IMR-90 (cell line): ENCODE results near the gene TUBGCP3. TPM values are rescaled to one million over a fixed set of nuclear protein-coding genes. Genes with fewer than 3 reads are reported as not detected.

Source experiments
- ATAC-seq: fragments of 200-7000 bp; cut with Tn5 transposase; 2 replicates; pipeline ENCODE4 v1.9.1; 2020; ENCODE audit warnings: low read depth, mild to moderate bottlenecking, moderate library complexity
- BruUV-seq: library from RNA; stranded (reverse); fragments of 400-500 nt; replicated peaks from 2 replicates; lab custom pipeline; 2021; lab: Mats Ljungman, UMichigan
- CTCF ChIA-PET: fragments of 300-600 bp; formaldehyde crosslinking; extraction: SDS; loops from one replicate; lab custom pipeline; 2021; ENCODE audit warnings: antibody characterized with exemption; lab: Yijun Ruan, JAX
- POLR2A ChIA-PET: fragments of 300-600 bp; sonication (Branson Sonifier 250); formaldehyde crosslinking; loops from one replicate; lab custom pipeline; 2022; ENCODE audit warnings: antibody characterized with exemption; ENCODE audit not compliant: unreplicated experiment; lab: Charles Lee
- DNase-seq: peaks from one replicate; pipeline ENCODE4 v3.0.0; 2013
- H2AFZ ChIP-seq: replicated peaks from 2 replicates; pipeline ENCODE3; 2013; ENCODE audit warnings: low read length, mild to moderate bottlenecking; ENCODE audit not compliant: poor library complexity
- H2AK5ac ChIP-seq: 2 replicates; pipeline ENCODE4 v1.6.1; 2013; ENCODE audit warnings: low read depth, low read length, inconsistent platforms
- H2AK9ac ChIP-seq: replicated peaks from 2 replicates; pipeline ENCODE3; 2013; ENCODE audit warnings: mild to moderate bottlenecking, low read depth, low read length, moderate library complexity; ENCODE audit not compliant: poor library complexity
- H2BK120ac ChIP-seq: 2 replicates; pipeline ENCODE4 v1.6.1; 2013; ENCODE audit warnings: low read depth, low read length, inconsistent platforms
- H2BK15ac ChIP-seq: 3 replicates; pipeline ENCODE4 v1.6.1; 2013; ENCODE audit warnings: low read depth, low read length, inconsistent platforms
- H2BK20ac ChIP-seq: 2 replicates; pipeline ENCODE4 v1.6.1; 2013; ENCODE audit warnings: low read depth, mild to moderate bottlenecking, inconsistent platforms, low read length, moderate library complexity
- H2BK5ac ChIP-seq: 2 replicates; pipeline ENCODE4 v1.6.1; 2013; ENCODE audit warnings: mild to moderate bottlenecking, low read depth, low read length, inconsistent platforms; ENCODE audit not compliant: poor library complexity, severe bottlenecking
- H3K14ac ChIP-seq: replicated peaks from 2 replicates; pipeline ENCODE4 v1.6.1; 2013; ENCODE audit warnings: low read depth, low read length, inconsistent platforms
- H3K18ac ChIP-seq: 2 replicates; pipeline ENCODE4 v1.6.1; 2013; ENCODE audit warnings: low read depth, low read length, control low read depth
- H3K23ac ChIP-seq: 2 replicates; pipeline ENCODE4 v1.6.1; 2013; ENCODE audit warnings: low read depth, low read length, inconsistent platforms
- H3K27ac ChIP-seq: 2 replicates; pipeline ENCODE4 v1.5.1; 2013; ENCODE audit warnings: mild to moderate bottlenecking, control low read depth, low read length; ENCODE audit not compliant: insufficient read depth
- H3K27me3 ChIP-seq: 2 replicates; pipeline ENCODE4 v1.6.1; 2013; ENCODE audit warnings: low read length; ENCODE audit not compliant: control insufficient read depth, insufficient read depth
- H3K36me3 ChIP-seq: 2 replicates; pipeline ENCODE4 v1.6.1; 2013; ENCODE audit warnings: low read length, mixed read lengths; ENCODE audit not compliant: control insufficient read depth, insufficient read depth
- H3K4ac ChIP-seq: 2 replicates; pipeline ENCODE4 v1.6.1; 2013; ENCODE audit warnings: low read depth, low read length, inconsistent platforms
- H3K4me1 ChIP-seq: 2 replicates; pipeline ENCODE4 v1.6.1; 2013; ENCODE audit warnings: low read length, mixed read lengths; ENCODE audit not compliant: control insufficient read depth, insufficient read depth
- H3K4me2 ChIP-seq: 2 replicates; pipeline ENCODE4 v1.6.1; 2013; ENCODE audit warnings: low read depth, mild to moderate bottlenecking, control low read depth, low read length, moderate library complexity
- H3K4me3 ChIP-seq: 2 replicates; pipeline ENCODE4 v1.5.1; 2013; ENCODE audit warnings: low read depth, mild to moderate bottlenecking, control low read depth, low read length, moderate library complexity; ENCODE audit not compliant: insufficient read depth
- H3K56ac ChIP-seq: 2 replicates; pipeline ENCODE4 v1.6.1; 2013; ENCODE audit warnings: low read length, inconsistent platforms; ENCODE audit not compliant: insufficient read depth; ENCODE audit errors: extremely low read depth
- H3K79me1 ChIP-seq, 2 experiments: 2 replicates each; pipeline ENCODE4 v1.6.1; 2013; ENCODE audit warnings: low read length in 2 of 2, inconsistent platforms in 1 of 2, low read depth in 1 of 2
- H3K9ac ChIP-seq: 2 replicates; pipeline ENCODE4 v1.6.1; 2013; ENCODE audit warnings: low read depth, low read length, control low read depth
- H3K9me1 ChIP-seq: 2 replicates; pipeline ENCODE4 v1.6.1; 2013; ENCODE audit warnings: low read length, inconsistent platforms; ENCODE audit not compliant: insufficient read depth
- H3K9me3 ChIP-seq: 2 replicates; pipeline ENCODE4 v1.6.1; 2013; ENCODE audit warnings: low read length; ENCODE audit not compliant: control insufficient read depth, insufficient read depth
- H4K20me1 ChIP-seq: 2 replicates; pipeline ENCODE4 v1.6.1; 2013; ENCODE audit warnings: low read length, inconsistent platforms; ENCODE audit not compliant: insufficient read depth
- H4K5ac ChIP-seq: 2 replicates; pipeline ENCODE4 v1.6.1; 2013; ENCODE audit warnings: mild to moderate bottlenecking, low read depth, low read length, control low read depth
- H4K8ac ChIP-seq, 2 experiments: 2 replicates each; pipeline ENCODE4 v1.6.1; 2013; ENCODE audit warnings: low read depth in 2 of 2, low read length in 2 of 2, control low read depth in 1 of 2, inconsistent platforms in 1 of 2
- H4K91ac ChIP-seq: 2 replicates; pipeline ENCODE4 v1.6.1; 2013; ENCODE audit warnings: low read depth, low read length, inconsistent platforms; ENCODE audit not compliant: insufficient read depth
- BHLHE40 ChIP-seq: fragments of 150-350 bp; IDR thresholded peaks from 2 replicates; pipeline ENCODE4 v1.6.1; 2016; ENCODE audit warnings: mild to moderate bottlenecking, low read depth, low read length
- CEBPB ChIP-seq: IDR thresholded peaks from 2 replicates; pipeline ENCODE4 v1.6.1; 2012; ENCODE audit warnings: low read depth, low read length, improper control_type of control experiment
- CHD1 ChIP-seq: IDR thresholded peaks from 2 replicates; pipeline ENCODE4 v1.6.1; 2012; ENCODE audit warnings: low read depth, low read length, improper control_type of control experiment
- FOS ChIP-seq: fragments of 150-350 bp; IDR thresholded peaks from 2 replicates; pipeline ENCODE4 v1.6.1; 2016; ENCODE audit warnings: low read depth, low read length
- MAFK ChIP-seq: IDR thresholded peaks from 2 replicates; pipeline ENCODE4 v1.6.1; 2012; ENCODE audit warnings: low read depth, low read length, improper control_type of control experiment
- MAZ ChIP-seq: IDR thresholded peaks from 2 replicates; pipeline ENCODE4 v1.6.1; 2012; ENCODE audit warnings: low read depth, mild to moderate bottlenecking, low read length, improper control_type of control experiment, moderate library complexity, borderline replicate concordance
- MXI1 ChIP-seq: IDR thresholded peaks from 2 replicates; pipeline ENCODE4 v1.6.1; 2012; ENCODE audit warnings: low read depth, mild to moderate bottlenecking, low read length, moderate library complexity, borderline replicate concordance
- NFE2L2 ChIP-seq: fragments of 150-350 bp; IDR thresholded peaks from 2 replicates; pipeline ENCODE4 v1.6.1; 2016; ENCODE audit warnings: low read depth, mild to moderate bottlenecking, low read length
- POLR2A ChIP-seq: IDR thresholded peaks from 2 replicates; pipeline ENCODE4 v1.6.1; 2012; ENCODE audit warnings: mild to moderate bottlenecking, low read depth, low read length
- RAD21 ChIP-seq: IDR thresholded peaks from 2 replicates; pipeline ENCODE4 v1.6.1; 2012; ENCODE audit warnings: low read length, improper control_type of control experiment
- RCOR1 ChIP-seq: IDR thresholded peaks from 2 replicates; pipeline ENCODE4 v1.6.1; 2012; ENCODE audit warnings: mild to moderate bottlenecking, low read length, improper control_type of control experiment; ENCODE audit not compliant: insufficient replicate concordance
- RFX5 ChIP-seq: IDR thresholded peaks from 2 replicates; pipeline ENCODE4 v1.8.0; 2012; ENCODE audit warnings: low read depth, mild to moderate bottlenecking, low read length, moderate library complexity
- SMC3 ChIP-seq: fragments of 150-350 bp; IDR thresholded peaks from 2 replicates; pipeline ENCODE4 v1.6.1; 2016; ENCODE audit warnings: low read depth, mild to moderate bottlenecking, antibody characterized with exemption, low read length, moderate library complexity
- dilution Hi-C: fragments of 300-500 bp; cut with HindIII; formaldehyde crosslinking; loops from one replicate; pipeline ENCODE4 v1.14.3; 2018; ENCODE audit warnings: low sequenced_read_pairs; ENCODE audit not compliant: unreplicated experiment
- in situ Hi-C: fragments of 300-500 bp; cut with MboI; formaldehyde crosslinking; loops from 3 replicates; pipeline ENCODE4 v1.14.3; 2019; ENCODE audit warnings: low sequenced_read_pairs, inconsistent platforms, mixed read lengths
- intact Hi-C: fragments of 100-400 bp; cut with micrococcal nuclease; formaldehyde crosslinking; loops from 2 replicates; pipeline ENCODE4 v1.10.0; 2022
- polyA plus RNA-seq, 3 experiments: library from polyadenylated mRNA; depleted of rRNA; stranded (reverse); fragments of >200 nt; gene quantifications; 2 replicates each; pipeline ENCODE4 v1.2.3, GENCODE V29; 2012; ENCODE audit warnings: low replicate concordance in 1 of 3
- total RNA-seq: library from RNA; depleted of rRNA; stranded (reverse); fragments of >200 nt; gene quantifications from 2 replicates; pipeline ENCODE4 v1.2.3, GENCODE V29; 2012
- TF ChIP-seq, protein P1 (sequence below): fragments of 150-350 bp; IDR thresholded peaks from 2 replicates; pipeline ENCODE4 v1.6.1; 2016; ENCODE audit warnings: low read depth, mild to moderate bottlenecking, low read length, moderate library complexity, borderline replicate concordance
- TF ChIP-seq, protein P2 (sequence below): fragments of 150-350 bp; IDR thresholded peaks from 2 replicates; pipeline ENCODE4 v1.6.1; 2017; ENCODE audit warnings: mild to moderate bottlenecking, antibody characterized with exemption, low read length, low read depth
- TF ChIP-seq, protein P3 (sequence below): conservative IDR thresholded peaks from 2 replicates; pipeline ENCODE4 v1.5.1; 2012; ENCODE audit warnings: mild to moderate bottlenecking, low read depth, low read length, improper control_type of control experiment

TUBGCP3 gene
- total and polyA plus RNA-seq, 2 of the 4 experiments (the other 2 are of a cell fraction), result 16.0 to 17.8 TPM

DNA sequence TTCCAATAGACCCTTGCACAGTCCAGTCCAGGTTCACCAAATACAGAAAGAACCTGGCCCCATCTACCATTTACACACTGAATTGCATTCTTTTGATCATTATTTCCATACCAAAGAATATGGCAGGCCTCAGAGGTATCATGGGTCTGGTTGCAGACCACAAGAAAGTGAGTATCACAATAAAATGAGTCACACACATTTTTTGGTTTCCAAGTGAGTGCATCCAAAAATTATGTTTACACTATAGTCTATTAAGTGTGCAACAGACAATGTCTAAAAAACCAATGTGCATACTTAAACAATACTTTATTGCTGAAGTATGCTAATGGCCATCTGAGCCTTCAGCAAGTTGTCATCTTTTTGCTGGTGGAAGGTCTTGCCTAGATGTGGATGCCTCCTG is 106.5 kb downstream of the TUBGCP3 start:
- H3K79me1 ChIP-seq, result no peaks in the 10 kb centered on the region
- no TSS peak for BruUV-seq
- H3K4me3 ChIP-seq, result no peak overlapping the region
- no peak overlapping the region for H4K91ac ChIP-seq
- H3K9me1 ChIP-seq, result no peaks in the 10 kb centered on the region
- no peaks in the 10 kb centered on the region for H4K20me1 ChIP-seq
- H2AK9ac ChIP-seq, result no peak overlapping the region
- ATAC-seq (no peak; the same call in 1 of the 2 replicates), DNase-seq (no peak)
- H3K27me3 ChIP-seq, result no peaks in the 10 kb centered on the region
- 0 out of 2 replicates have a peak, but pooled peaks cover 2% of the 10 kb centered on the region for H3K4me1 ChIP-seq
- no peak overlapping the region for H3K4ac ChIP-seq
- no peak overlapping the region for H3K27ac ChIP-seq
- no peak overlapping the region for H3K18ac ChIP-seq
- no peak overlapping the region for H2BK120ac ChIP-seq
- peaks cover 1% of the 10 kb centered on the region; the same call in 1 of the 2 replicates for H3K36me3 ChIP-seq
- ChIA-PET POLR2A (no interaction called here), CTCF (no interaction called here)
- H2BK5ac ChIP-seq, result no peak overlapping the region
- H3K23ac ChIP-seq, result no peak overlapping the region
- H4K8ac ChIP-seq, result no peak overlapping the region
- no peak overlapping the region for H3K56ac ChIP-seq
- H2BK20ac ChIP-seq, result no peak overlapping the region
- H3K14ac ChIP-seq, result no peak overlapping the region
- no peak overlapping the region for H4K5ac ChIP-seq
- no peak overlapping the region for H3K4me2 ChIP-seq
- H3K9me3 ChIP-seq, result no peaks in the 10 kb centered on the region
- no peak overlapping the region for H2AFZ ChIP-seq
- TF ChIP-seq RFX5 (no peak), CHD1 (no peak), MXI1 (no peak), MAFK (no peak), CEBPB (no peak), SMC3 (no peak), POLR2A (no peak), RAD21 (no peak), BHLHE40 (no peak), RCOR1 (no peak), NFE2L2 (no peak), FOS (no peak), MAZ (no peak)
- TF ChIP-seq, protein P1, sequence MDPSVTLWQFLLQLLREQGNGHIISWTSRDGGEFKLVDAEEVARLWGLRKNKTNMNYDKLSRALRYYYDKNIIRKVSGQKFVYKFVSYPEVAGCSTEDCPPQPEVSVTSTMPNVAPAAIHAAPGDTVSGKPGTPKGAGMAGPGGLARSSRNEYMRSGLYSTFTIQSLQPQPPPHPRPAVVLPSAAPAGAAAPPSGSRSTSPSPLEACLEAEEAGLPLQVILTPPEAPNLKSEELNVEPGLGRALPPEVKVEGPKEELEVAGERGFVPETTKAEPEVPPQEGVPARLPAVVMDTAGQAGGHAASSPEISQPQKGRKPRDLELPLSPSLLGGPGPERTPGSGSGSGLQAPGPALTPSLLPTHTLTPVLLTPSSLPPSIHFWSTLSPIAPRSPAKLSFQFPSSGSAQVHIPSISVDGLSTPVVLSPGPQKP, result no peak
- TF ChIP-seq, protein P2, sequence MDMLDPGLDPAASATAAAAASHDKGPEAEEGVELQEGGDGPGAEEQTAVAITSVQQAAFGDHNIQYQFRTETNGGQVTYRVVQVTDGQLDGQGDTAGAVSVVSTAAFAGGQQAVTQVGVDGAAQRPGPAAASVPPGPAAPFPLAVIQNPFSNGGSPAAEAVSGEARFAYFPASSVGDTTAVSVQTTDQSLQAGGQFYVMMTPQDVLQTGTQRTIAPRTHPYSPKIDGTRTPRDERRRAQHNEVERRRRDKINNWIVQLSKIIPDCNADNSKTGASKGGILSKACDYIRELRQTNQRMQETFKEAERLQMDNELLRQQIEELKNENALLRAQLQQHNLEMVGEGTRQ, result no peak
- TF ChIP-seq, protein P3, sequence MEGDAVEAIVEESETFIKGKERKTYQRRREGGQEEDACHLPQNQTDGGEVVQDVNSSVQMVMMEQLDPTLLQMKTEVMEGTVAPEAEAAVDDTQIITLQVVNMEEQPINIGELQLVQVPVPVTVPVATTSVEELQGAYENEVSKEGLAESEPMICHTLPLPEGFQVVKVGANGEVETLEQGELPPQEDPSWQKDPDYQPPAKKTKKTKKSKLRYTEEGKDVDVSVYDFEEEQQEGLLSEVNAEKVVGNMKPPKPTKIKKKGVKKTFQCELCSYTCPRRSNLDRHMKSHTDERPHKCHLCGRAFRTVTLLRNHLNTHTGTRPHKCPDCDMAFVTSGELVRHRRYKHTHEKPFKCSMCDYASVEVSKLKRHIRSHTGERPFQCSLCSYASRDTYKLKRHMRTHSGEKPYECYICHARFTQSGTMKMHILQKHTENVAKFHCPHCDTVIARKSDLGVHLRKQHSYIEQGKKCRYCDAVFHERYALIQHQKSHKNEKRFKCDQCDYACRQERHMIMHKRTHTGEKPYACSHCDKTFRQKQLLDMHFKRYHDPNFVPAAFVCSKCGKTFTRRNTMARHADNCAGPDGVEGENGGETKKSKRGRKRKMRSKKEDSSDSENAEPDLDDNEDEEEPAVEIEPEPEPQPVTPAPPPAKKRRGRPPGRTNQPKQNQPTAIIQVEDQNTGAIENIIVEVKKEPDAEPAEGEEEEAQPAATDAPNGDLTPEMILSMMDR, result no peak
- intact Hi-C loops, result no loop called here
- H2BK15ac ChIP-seq, result no peak overlapping the region
- no peak overlapping the region for H3K9ac ChIP-seq
- dilution Hi-C loops, result no loop called here
- H2AK5ac ChIP-seq, result no peak overlapping the region
- in situ Hi-C loops, result no loop called here
